ENCODE measurements around the gene CAPN10. TPM values are rescaled to one million over a fixed set of nuclear protein-coding genes. Genes with fewer than 3 reads are reported as not detected.

Gene CAPN10
- polyA plus RNA-seq, 1 donor, result 34.9 TPM

DNA sequence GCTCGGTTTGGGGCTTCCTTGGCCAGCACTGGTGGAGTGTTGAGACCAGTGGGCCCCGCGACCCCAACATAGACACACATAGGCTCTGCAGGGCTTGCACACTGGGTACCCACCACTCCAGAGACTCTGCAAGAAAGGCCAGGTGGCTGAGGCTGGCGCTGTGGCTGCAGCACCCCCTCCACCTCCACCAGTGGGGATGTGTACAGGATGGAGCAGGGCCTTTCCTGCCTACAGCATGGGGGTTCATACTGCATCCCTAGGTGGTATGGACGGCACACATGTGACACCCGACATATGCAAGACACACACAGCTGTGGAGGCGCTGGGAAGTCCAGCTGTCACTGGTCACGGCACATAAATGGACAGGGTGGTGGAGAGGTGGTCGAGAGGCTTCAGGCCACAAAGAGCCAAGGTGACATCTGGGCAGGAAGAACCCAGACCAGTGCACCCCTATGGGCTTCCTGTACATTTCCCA, 17.0 kb upstream of the CAPN10 start:
- Histone ChIP-seq H3K27ac (ENCODE audit: low read length) (peak overlapping the region; percentile 27), H3K27me3 (ENCODE audit: control insufficient read depth, insufficient read depth, low read length) (no peaks in the 10 kb centered on the region), H3K9me3 (ENCODE audit: control insufficient read depth, low read depth, low read length) (no peaks in the 10 kb centered on the region), H3K36me3 (ENCODE audit: control insufficient read depth, insufficient read depth, low read length) (peaks cover 15% of the 10 kb centered on the region), H3K4me3 (ENCODE audit: low read length) (peak overlapping the region; percentile 54), H3K4me1 (ENCODE audit: control insufficient read depth, insufficient read depth, low read length) (peaks cover 45% of the 10 kb centered on the region)
- DNase-seq, result no peak
- no CpG with 5 or more reads among the region's 9 CpGs for WGBS (ENCODE audit: insufficient coverage, low lambda C conversion rate)

- Histone ChIP-seq H3K9me3 (ENCODE audit: control insufficient read depth, low read depth, low read length) (no peaks in the 10 kb centered on the region), H3K4me3 (ENCODE audit: low read length) (no peak overlapping the region), H3K36me3 (ENCODE audit: control insufficient read depth, insufficient read depth, low read length) (peaks cover 20% of the 10 kb centered on the region), H3K4me1 (ENCODE audit: control insufficient read depth, insufficient read depth, low read length) (peaks cover 40% of the 10 kb centered on the region), H3K27ac (ENCODE audit: low read length) (no peak overlapping the region), H3K27me3 (ENCODE audit: control insufficient read depth, insufficient read depth, low read length) (no peaks in the 10 kb centered on the region)
- no peak for DNase-seq
- no CpG with 5 or more reads among the region's 15 CpGs for WGBS (ENCODE audit: insufficient coverage, low lambda C conversion rate)
These were observed 16.5 kb upstream of the CAPN10 start for GRCh38 chr2:240569998-240570530.

DNA sequence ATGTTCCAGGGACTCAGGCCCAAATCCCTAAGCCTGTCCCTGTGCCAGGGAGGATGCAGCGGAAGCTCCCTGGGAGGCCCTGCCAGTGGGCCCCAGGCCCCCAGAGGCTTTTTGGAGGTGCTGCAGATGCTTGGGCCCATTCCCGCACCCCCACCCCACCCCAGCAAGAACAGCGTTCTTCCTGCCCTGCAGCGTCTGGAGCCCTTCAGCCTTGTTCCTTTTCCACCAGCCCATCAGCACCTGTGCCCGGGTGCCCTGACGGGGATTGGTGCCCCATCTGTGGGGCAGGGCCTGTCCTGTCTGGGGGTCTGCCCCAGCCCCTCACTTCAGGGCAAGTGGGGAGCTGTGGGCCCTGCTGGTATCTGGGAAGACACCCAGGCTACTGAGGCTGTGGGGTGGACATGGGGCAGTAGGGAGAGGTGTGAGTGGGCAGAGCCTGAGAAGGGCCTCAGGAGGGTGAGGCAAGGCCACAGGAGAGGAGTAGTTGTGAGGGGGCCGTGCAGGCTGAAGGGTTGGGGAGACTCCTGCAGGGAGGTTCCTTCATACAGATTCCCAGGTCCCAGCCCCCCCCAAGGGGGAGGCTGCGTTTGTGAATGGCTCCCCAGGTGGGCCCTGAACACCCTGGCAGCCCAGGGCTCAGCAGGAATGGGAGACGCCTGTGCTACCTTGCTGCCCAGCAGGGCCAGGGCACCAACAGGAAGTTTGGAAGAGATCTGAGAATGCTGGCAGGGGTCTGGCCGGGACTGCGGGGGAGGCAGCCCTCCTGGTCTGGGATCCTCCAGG, 15.8 kb upstream of the CAPN10 start:
- Histone ChIP-seq H3K27me3 (ENCODE audit: control insufficient read depth, insufficient read depth, low read length) (no peaks in the 10 kb centered on the region), H3K9me3 (ENCODE audit: control insufficient read depth, low read depth, low read length) (no peaks in the 10 kb centered on the region), H3K4me1 (ENCODE audit: control insufficient read depth, insufficient read depth, low read length) (peaks cover 34% of the 10 kb centered on the region), H3K27ac (ENCODE audit: low read length) (no peak overlapping the region), H3K4me3 (ENCODE audit: low read length) (no peak overlapping the region), H3K36me3 (ENCODE audit: control insufficient read depth, insufficient read depth, low read length) (peaks cover 27% of the 10 kb centered on the region)
- no peak for DNase-seq
- WGBS (ENCODE audit: insufficient coverage, low lambda C conversion rate), result no CpG with 5 or more reads among the region's 11 CpGs

DNA sequence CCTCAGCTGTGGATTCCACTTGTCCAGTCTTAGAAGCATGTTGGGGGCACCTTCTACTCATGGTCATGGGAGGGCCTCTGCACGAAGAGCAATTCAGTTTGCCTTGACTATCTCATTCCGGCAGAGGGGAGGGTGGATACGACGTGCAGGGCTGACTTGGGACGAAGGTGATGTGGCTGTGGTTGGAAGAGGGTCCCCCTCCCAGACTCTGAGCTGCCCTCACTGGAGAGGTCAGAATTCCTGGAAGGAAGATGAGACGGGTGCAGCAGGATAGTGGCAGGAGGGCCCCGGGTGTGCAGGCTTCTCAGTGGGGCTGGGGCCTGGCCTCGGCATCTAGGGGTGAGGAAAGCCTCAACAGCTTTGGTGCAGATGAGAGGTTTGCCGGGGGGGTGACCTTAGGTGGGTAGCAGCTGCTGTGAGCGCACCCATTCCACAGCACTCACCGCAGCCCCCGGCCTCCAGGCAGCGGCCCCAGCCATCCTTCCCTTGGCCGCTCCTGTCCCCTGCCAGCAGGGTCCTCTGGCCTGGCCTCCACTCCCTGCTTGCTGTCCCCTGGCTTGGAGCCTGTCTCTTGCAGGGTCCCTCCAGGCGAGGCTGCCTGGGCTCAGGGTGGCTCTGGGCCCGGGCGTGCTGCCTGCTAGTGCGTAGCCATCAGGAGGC, 15.1 kb upstream of the CAPN10 start:
- no peak overlapping the region for H3K27ac ChIP-seq (ENCODE audit: low read length)
- H3K9me3 ChIP-seq (ENCODE audit: control insufficient read depth, low read depth, low read length), result no peaks in the 10 kb centered on the region
- 89% methylated on average over 3 of the region's 18 CpGs for WGBS (ENCODE audit: insufficient coverage, low lambda C conversion rate)
- no peak for DNase-seq
- no peak overlapping the region for H3K4me3 ChIP-seq (ENCODE audit: low read length)
- peaks cover 34% of the 10 kb centered on the region for H3K36me3 ChIP-seq (ENCODE audit: control insufficient read depth, insufficient read depth, low read length)
- no peaks in the 10 kb centered on the region for H3K27me3 ChIP-seq (ENCODE audit: control insufficient read depth, insufficient read depth, low read length)
- H3K4me1 ChIP-seq (ENCODE audit: control insufficient read depth, insufficient read depth, low read length), result peaks cover 31% of the 10 kb centered on the region

DNA sequence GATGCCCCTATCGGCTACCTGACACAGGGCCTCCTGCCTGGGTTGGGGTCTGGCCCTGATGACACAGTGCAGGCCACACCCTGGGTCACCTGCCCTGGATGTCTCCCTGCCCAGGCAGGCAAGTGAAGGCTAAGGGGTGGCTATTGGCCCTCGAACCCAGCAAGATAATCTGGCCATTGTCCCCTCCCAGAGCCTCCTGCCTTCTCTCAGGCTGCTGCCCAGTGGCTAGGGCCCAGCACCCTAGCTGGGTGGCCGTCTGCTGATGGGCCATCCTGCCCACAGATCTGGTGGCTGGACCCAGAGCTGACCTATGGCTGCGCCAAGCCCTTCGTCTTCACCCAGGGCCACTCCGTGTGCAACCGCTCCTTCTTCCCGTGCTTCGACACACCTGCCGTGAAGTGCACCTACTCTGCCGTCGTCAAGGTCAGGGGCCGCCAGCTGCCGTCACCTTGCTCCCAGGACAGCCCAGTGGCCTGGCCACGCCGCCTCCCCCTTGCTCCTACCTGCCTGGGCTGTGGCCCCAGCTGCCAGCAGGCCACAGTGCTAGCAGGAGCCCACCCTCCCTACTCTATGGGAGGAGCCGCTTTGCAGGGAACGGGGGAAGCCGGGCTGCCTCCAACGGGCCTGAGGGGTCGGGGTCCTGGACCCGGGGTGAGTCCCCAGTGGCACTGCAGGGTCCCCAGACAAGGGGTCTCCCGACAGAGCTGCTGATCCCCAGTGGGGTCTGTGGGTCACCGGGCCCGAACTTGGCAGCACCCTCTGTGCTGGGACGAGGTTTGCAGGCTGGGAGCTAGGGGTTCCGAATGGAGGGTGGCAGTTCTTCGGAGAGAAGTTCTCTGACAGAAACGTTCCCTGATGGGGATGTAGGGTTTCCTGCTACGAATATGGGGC, 14.1 kb upstream of the CAPN10 start:
- no CpG with 5 or more reads among the region's 30 CpGs for WGBS (ENCODE audit: insufficient coverage, low lambda C conversion rate)
- Histone ChIP-seq H3K27ac (ENCODE audit: low read length) (no peak overlapping the region), H3K4me1 (ENCODE audit: control insufficient read depth, insufficient read depth, low read length) (peaks cover 22% of the 10 kb centered on the region), H3K9me3 (ENCODE audit: control insufficient read depth, low read depth, low read length) (no peaks in the 10 kb centered on the region), H3K36me3 (ENCODE audit: control insufficient read depth, insufficient read depth, low read length) (peaks cover 44% of the 10 kb centered on the region), H3K27me3 (ENCODE audit: control insufficient read depth, insufficient read depth, low read length) (no peaks in the 10 kb centered on the region), H3K4me3 (ENCODE audit: low read length) (no peak overlapping the region)
- DNase-seq, result no peak

DNA sequence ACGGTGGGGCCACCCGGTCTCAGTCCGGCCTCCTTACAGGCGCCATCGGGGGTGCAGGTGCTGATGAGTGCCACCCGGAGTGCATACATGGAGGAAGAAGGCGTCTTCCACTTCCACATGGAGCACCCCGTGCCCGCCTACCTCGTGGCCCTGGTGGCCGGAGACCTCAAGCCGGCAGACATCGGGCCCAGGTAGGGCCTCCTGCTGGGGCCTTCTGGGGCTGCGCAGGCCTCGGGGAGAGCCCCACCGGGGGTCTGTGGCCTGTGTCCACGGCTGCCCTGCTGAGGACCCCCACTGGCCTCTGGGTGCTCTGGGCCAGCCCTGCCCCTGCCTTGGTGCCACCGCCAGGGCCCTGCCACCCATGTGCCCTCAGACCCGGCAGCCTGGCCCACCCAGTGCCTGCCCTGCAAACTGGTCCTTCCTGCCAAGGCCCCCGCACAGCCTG, 13.4 kb upstream of the CAPN10 start:
- H3K9me3 ChIP-seq (ENCODE audit: control insufficient read depth, low read depth, low read length), result no peaks in the 10 kb centered on the region
- H3K36me3 ChIP-seq (ENCODE audit: control insufficient read depth, insufficient read depth, low read length), result peaks cover 51% of the 10 kb centered on the region
- H3K27ac ChIP-seq (ENCODE audit: low read length), result no peak overlapping the region
- H3K4me3 ChIP-seq (ENCODE audit: low read length), result no peak overlapping the region
- DNase-seq, result no peak
- no peaks in the 10 kb centered on the region for H3K27me3 ChIP-seq (ENCODE audit: control insufficient read depth, insufficient read depth, low read length)
- peaks cover 17% of the 10 kb centered on the region for H3K4me1 ChIP-seq (ENCODE audit: control insufficient read depth, insufficient read depth, low read length)
- no CpG with 5 or more reads among the region's 20 CpGs for WGBS (ENCODE audit: insufficient coverage, low lambda C conversion rate)

- H3K36me3 ChIP-seq (ENCODE audit: control insufficient read depth, insufficient read depth, low read length), result peaks cover 57% of the 10 kb centered on the region
These were observed 12.8 kb upstream of the CAPN10 start for GRCh38 chr2:240573516-240574385.

DNA sequence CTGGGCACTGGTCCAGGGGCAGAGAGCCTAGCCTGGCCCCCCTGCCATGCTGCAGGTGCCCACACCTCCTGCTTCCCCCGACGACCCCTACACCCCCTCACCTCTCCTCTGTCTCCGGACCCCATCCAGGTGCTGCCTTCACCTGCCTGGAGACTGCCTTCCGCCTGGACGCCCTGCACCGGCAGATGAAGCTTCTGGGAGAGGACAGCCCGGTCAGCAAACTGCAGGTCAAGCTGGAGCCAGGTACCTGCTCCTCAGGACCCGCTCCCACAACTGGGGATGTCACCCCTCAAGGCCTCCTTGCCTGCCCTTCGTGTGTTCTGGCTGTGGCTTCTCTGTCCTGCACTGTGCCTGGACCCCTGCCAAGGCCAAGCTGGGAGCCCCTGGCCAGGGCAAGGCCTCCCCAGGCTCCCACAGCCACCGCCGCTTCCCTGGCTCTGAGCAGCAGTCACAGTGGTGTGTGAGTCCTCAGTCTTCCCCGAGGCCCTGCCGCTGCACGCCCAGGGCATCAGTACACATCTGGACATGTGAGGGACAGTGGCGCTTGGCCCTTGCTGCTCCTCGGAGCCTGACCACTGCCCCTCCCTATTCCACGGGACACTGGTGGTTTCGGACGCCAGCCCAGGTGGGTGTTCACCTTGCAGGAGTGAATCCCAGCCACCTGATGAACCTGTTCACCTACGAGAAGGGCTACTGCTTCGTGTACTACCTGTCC, 12.0 kb upstream of the CAPN10 start:
- DNase-seq, result no peak
- peaks cover 26% of the 10 kb centered on the region for H3K4me1 ChIP-seq (ENCODE audit: control insufficient read depth, insufficient read depth, low read length)

More at GRCh38 chr2:240573516-240574385, 12.8 kb upstream of the CAPN10 start:
- H3K27ac ChIP-seq (ENCODE audit: low read length), result no peak overlapping the region
- no peak for DNase-seq
- H3K27me3 ChIP-seq (ENCODE audit: control insufficient read depth, insufficient read depth, low read length), result no peaks in the 10 kb centered on the region
- H3K4me1 ChIP-seq (ENCODE audit: control insufficient read depth, insufficient read depth, low read length), result peaks cover 24% of the 10 kb centered on the region
- H3K4me3 ChIP-seq (ENCODE audit: low read length), result no peak overlapping the region
- no CpG with 5 or more reads among the region's 37 CpGs for WGBS (ENCODE audit: insufficient coverage, low lambda C conversion rate)
- H3K9me3 ChIP-seq (ENCODE audit: control insufficient read depth, low read depth, low read length), result no peaks in the 10 kb centered on the region

More for the DNA sequence above, 12.0 kb upstream of the CAPN10 start:
- Histone ChIP-seq H3K27me3 (ENCODE audit: control insufficient read depth, insufficient read depth, low read length) (no peaks in the 10 kb centered on the region), H3K27ac (ENCODE audit: low read length) (no peak overlapping the region), H3K9me3 (ENCODE audit: control insufficient read depth, low read depth, low read length) (no peaks in the 10 kb centered on the region), H3K36me3 (ENCODE audit: control insufficient read depth, insufficient read depth, low read length) (peaks cover 62% of the 10 kb centered on the region), H3K4me3 (ENCODE audit: low read length) (no peak overlapping the region)
- WGBS (ENCODE audit: insufficient coverage, low lambda C conversion rate), result no CpG with 5 or more reads among the region's 21 CpGs

Measured in large intestine (tissue), 3 donors.